GM21786 (cell line): Measurements from ENCODE around the gene SNX19.
A peak's percentile ranks its signal among the peaks of the same experiment; 100 is the strongest.
"Not testable (repeated sequence)": the region's sequence is repeated elsewhere in the genome, so short reads cannot be mapped to it uniquely, and the experiment has no call there.

Source experiments
- ATAC-seq: cut with Tn5 transposase; IDR thresholded peaks from one replicate; pipeline ENCODE4 v1.9.1; 2021; ENCODE audit not compliant: unreplicated experiment

Gene SNX19, protein sequence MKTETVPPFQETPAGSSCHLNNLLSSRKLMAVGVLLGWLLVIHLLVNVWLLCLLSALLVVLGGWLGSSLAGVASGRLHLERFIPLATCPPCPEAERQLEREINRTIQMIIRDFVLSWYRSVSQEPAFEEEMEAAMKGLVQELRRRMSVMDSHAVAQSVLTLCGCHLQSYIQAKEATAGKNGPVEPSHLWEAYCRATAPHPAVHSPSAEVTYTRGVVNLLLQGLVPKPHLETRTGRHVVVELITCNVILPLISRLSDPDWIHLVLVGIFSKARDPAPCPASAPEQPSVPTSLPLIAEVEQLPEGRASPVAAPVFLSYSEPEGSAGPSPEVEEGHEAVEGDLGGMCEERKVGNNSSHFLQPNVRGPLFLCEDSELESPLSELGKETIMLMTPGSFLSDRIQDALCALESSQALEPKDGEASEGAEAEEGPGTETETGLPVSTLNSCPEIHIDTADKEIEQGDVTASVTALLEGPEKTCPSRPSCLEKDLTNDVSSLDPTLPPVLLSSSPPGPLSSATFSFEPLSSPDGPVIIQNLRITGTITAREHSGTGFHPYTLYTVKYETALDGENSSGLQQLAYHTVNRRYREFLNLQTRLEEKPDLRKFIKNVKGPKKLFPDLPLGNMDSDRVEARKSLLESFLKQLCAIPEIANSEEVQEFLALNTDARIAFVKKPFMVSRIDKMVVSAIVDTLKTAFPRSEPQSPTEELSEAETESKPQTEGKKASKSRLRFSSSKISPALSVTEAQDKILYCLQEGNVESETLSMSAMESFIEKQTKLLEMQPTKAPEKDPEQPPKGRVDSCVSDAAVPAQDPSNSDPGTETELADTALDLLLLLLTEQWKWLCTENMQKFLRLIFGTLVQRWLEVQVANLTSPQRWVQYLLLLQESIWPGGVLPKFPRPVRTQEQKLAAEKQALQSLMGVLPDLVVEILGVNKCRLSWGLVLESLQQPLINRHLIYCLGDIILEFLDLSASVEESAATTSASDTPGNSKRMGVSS

GRCh38 chr11:130916238-130916855, at the start of gene SNX19:
Gene SNX19 (minus strand): TSS chr11:130916479. CDS start chr11:130915939, 540 bp downstream.
- ATAC-seq = peak; percentile 99

DNA sequence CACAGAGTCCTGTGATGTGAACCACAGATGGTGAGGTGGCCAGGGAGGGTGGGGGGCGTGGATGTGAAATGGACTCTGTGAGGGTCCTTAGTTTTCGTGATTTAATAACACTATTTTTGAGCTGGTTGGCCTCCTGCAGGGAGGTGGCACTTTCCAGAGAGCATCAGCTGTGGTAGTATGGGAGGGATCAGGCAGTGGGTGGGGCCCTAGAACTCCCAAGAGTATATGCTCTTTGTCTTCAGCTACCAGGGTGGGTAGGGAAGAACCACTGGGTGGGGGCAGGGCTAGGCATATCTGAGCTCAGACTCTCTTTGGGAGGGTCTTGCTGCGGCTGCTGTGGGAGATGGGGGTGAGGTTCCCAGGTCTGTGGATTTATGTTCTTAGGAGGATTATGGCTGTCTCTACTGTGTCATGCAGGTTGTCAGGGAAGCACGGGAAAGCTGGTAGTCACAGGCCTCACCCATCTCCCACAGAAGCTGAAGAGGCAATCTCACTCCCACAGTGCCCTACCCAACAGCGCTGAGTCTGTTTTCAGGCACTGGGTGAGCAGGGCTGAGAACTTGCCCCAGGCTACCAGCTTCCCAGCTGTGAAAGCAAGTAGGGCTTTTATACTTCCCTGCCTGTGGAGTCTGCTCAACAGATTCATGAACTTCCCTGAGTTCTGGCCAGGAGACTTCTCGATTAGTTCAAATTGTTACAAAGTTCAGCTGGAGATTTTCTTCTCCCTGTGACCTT, 47.9 kb upstream of the SNX19 start:
- no peak for ATAC-seq

DNA sequence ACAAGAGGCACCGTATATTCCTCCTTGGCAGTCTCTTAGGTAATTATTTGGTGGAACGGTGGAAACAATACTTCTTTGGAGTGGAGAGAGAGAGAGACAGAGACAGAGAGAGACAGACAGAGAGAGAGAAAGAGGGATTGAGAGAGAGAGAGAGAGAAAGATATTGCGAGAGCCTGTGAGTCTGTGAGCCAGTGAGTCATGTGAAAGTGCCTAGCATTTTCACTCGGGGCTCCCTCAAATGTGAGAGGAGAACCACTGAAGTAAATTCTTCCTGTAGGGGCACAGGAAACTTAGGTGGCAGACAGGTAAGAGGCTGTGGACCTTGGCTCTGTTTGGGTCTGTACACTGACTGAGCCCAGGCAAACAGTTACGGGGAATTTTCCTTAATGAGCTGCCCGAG, 31.6 kb upstream of the SNX19 start:
- no peak for ATAC-seq

DNA sequence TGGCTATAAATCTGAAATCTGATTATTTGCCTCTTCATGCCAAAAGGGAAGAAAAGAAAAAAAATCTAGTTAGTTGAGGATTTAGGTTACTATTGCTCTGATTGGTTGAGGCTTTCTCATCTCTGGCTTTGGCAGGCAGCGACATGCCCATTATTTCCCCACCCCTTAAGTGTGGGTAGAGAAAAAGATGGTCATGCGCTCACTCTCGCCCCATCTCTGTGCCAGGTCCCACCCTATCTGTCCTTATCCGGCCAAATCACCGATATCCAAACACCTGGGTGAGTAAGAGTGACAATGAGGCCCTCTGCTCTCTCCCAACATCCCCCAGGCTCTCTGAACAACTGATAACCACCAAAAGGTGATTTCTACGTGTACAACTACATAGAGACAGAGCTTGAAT, 31.2 kb upstream of the SNX19 start:
- no peak for ATAC-seq

DNA sequence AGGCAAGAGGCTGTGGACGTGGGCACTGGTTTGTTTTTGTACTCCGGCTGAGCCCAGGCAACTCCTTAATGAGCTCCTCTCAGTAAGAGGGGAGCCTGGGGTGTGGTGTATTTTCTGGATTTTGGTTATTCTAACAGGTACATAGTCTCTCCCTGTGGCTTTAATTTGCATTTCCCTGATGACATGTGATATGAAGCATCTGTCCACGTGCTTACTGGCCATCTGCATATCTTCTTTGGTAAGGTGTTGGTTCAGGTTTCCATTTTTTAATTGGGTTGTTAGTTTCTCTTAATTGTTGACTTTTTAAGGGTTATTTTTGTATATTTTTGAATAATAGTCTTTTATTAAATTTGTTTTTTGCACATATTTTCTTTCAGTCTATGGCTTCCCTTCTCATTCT, 30.8 kb upstream of the SNX19 start:
- no peak for ATAC-seq

DNA sequence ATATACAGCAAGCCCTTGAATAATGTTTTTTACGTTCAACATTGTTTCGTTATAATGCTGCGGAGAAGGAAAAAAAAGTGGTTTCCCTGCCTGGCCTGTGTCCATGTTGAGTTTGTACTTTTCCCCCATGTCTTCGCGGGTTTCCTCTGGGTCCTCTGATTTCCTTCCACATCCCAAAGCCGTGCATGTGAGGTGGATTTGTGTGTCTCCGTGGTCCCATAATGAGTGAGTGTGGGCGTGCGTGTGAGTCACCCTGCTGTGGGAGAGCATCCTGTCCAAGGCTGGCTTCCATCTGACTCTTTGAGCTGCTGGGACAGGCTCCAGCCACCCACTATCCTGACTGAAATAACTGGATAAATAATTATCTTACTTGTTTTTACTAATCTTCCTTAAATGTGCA, 29.6 kb upstream of the SNX19 start:
- no peak for ATAC-seq

DNA sequence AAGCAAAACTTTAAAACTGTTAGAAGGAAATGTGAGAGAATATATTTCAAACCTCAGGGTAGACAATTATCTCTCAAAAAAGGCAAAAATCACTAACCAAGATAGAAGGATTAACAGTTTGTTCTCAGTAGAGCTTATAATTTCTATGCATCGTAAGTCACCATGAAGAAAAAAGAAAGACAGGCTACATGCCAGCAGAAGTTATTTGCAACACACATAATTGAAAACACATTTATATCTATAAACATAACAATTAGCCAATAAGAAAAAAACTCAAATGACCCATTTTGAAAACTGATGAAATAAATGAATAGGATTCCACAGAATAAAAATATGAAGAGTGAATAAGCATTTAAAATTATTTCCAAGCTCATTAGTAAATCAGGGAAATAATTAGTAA, 24.4 kb upstream of the SNX19 start:
- no peak for ATAC-seq

- no peak for ATAC-seq
Measured at GRCh38 chr11:130937051-130937450, 20.8 kb upstream of the SNX19 start.

- ATAC-seq = no peak
Measured at GRCh38 chr11:130932086-130932712, 15.9 kb upstream of the SNX19 start.

DNA sequence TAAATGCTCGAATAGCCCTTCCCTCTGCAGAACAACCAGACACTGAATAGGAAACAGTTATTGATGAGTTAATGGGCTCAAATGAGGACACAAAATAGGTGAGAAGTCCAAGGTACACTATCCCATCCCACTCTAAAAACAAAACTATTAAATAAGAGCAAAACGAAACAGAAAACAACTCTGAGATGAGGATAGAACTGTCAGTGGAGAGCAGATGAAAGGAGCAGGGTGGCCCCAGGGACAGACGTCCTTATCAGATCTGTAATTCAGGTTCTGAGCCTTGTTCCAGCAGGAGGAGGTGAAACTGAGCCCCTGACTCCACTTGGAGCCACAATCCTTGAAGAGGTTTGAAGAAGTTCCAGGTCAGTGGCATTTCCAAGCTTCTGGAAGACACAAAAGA, 8.5 kb upstream of the SNX19 start:
- no peak for ATAC-seq

GRCh38 chr11:130920612-130921011, 4.3 kb upstream of the SNX19 start:
- ATAC-seq = not testable (repeated sequence)

DNA sequence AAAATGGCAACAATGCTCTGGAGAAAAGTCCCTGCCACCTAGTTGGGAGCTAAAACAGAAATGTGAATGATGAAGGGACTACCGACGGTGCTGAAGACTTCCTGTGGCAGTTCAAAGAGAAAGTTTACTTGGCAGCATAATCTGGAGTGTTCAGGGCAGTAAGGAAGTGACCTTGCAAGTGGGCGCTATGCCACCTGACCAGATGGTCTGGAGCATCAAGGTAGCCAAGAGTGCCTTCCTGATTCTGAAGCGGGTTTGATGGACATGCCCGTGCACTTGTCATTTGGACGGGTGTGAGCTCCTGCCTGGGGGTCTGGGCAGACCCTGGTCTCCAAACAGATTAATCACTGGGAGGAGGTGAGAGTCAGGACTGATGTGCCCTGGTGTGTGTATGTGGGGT, 1.8 kb upstream of the SNX19 start:
- no peak for ATAC-seq

DNA sequence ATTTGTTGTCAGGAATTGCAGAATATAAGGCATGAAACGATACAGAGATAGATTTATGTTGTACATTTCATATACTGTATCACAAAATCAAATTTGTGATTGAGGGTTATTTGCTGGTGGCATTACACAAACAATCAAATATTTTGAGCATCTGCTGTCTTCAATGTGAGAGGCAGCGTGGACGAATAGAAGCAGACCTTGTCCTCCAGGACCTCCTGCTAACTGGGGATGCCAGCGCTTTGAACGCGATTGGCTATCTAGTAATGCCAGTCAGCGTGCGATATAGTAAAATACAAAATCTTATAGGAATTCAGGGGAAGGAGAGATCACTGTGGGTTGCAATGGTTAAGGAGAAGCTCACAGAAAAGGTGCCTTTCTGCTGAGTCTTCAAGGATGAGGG, 631 bp upstream of the SNX19 start:
- no peak for ATAC-seq

DNA sequence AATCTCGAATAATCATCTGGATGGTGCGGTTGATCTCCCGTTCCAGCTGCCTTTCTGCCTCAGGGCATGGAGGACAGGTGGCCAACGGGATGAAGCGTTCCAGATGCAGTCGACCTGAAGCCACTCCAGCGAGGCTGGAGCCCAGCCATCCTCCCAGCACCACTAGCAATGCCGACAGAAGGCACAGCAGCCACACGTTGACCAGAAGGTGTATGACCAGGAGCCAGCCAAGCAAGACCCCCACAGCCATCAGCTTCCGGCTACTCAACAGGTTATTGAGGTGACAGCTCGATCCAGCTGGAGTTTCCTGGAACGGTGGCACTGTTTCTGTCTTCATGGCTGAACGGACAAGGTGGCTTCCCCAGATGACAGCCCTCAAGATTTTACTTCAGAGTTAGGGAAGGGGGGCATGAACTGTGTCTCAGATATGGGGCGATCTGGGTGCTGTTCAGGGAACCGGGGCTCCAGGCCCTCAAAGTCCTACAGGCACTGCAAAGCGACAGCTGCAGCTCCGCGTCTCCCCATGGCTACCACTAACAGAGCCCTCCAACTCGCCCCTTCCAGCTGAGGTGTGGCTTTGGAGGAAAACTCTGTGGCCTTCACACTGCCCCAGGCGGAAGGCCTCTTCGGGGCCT, 559 bp downstream of the SNX19 start:
- ATAC-seq = no peak

DNA sequence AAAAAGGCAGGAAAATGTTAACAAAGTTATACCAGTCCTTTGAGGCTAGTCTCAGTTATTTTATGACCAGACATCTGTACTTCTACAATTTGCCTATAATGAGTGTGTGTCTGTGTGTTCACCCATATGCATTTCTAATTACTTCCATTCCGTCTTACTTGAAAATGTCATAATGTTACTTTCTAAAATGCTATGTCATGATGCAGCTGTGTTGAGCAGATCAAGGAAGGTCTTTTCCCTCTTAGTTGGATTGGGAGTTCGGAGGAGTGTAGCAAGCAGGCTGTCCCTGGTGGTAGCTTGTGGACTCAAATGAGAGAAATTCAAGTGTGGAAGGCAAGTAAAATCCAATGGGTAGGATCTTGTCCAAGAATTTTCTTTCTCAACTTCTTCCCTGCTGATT, 3.0 kb downstream of the SNX19 start:
- no peak for ATAC-seq

GRCh38 chr11:130912552-130912951, 3.7 kb downstream of the SNX19 start:
- no peak for ATAC-seq

DNA sequence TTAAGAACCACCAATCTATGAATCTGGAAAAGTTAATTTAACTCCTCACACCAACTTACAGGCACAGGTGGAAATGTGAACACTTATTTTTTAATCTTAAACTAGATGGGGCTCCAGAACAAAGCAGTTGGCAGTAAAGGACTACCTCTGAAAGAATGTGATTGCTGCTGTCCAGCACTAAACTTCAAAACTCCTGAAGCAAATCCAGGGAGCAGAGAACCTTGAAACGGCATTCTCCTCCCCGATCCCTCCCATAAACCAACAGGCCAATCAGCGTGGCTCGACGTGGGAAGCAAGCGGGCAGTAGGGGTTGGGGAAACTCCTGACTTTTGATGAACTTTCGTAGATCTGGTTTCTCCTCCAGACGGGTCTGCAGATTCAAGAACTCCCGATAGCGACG, 5.0 kb downstream of the SNX19 start:
- ATAC-seq = no peak

DNA sequence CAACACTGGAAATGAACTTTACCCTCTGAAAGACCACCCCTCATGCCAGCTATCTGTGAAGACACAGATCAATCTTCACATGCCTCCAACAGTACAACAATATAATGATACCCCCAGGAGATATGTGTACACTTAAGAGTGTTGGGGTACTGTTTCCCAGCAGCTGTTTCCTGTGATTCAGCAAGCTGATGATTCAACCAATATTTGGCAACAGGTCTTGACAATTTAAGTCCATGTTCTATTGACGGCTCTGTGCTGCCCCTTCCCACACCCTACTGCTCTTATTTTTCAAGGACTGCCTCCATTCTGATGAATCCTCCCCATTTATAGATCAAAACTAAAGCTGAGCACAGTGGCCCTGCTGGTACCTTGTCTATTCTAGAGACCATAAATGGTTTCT, 6.6 kb downstream of the SNX19 start:
- no peak for ATAC-seq

DNA sequence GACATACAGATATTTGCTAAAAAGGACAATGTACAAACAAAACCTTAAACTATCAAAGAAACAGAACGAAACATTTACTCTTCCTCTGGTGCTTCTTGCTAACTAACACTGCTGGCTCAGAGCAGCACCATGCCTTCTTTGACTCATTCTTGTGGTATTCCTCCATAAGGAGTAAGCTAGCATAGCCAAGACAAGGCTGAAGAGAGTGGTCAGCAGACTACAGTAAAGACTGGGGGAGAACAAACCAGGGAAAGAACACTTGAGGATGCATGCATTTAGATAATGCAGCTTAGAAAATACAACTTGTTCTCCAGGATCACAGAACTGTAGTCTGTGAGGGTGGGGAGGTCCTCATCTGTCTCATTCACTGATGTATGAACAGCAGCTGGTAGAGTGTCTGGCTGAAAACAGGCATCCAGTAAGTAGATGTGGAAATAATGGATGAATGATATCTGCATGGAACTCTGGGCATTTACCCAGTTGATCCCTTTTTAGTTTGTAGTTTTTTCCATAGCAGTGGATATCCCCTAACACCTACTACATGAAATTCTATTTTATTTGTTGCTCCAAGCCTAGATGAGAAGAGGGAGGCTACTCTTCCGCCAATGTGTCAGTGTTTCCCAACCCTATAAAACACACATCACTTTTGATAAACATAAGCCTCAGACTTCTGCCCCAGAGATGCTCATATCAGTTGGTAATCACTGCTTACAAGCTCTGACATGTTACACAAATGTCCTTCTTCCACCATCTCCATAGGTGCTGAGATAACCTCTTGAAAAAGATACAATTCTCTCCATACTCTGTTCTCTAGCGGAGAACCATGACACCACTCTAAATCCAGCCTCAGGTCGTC, 7.3 kb downstream of the SNX19 start:
- ATAC-seq = no peak
